ENCODE data around the gene AUTS2.

The AUTS2 gene

GRCh38 chr7:70529436-70529835, 931.2 kb downstream of the AUTS2 start:
- DNase-seq (ENCODE audit: low read depth, low spot score), result no peak
- ChIA-PET POLR2A (no interaction called here), CTCF (interaction anchor here (0.9 to 1.7 kb wide), 3 partner anchors 12 to 170 kb away, joined by 3 to 4 read pairs (median 3); no protein-coding TSS in a partner anchor)
- H3K4me3 ChIP-seq (ENCODE audit: low read depth, low read length), result no peak overlapping the region
- TF ChIP-seq, protein P1, sequence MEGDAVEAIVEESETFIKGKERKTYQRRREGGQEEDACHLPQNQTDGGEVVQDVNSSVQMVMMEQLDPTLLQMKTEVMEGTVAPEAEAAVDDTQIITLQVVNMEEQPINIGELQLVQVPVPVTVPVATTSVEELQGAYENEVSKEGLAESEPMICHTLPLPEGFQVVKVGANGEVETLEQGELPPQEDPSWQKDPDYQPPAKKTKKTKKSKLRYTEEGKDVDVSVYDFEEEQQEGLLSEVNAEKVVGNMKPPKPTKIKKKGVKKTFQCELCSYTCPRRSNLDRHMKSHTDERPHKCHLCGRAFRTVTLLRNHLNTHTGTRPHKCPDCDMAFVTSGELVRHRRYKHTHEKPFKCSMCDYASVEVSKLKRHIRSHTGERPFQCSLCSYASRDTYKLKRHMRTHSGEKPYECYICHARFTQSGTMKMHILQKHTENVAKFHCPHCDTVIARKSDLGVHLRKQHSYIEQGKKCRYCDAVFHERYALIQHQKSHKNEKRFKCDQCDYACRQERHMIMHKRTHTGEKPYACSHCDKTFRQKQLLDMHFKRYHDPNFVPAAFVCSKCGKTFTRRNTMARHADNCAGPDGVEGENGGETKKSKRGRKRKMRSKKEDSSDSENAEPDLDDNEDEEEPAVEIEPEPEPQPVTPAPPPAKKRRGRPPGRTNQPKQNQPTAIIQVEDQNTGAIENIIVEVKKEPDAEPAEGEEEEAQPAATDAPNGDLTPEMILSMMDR (IDR thresholded peaks at IDR 0.05; ENCODE audit: insufficient read depth, low read length, missing control alignments), result no peak

DNA sequence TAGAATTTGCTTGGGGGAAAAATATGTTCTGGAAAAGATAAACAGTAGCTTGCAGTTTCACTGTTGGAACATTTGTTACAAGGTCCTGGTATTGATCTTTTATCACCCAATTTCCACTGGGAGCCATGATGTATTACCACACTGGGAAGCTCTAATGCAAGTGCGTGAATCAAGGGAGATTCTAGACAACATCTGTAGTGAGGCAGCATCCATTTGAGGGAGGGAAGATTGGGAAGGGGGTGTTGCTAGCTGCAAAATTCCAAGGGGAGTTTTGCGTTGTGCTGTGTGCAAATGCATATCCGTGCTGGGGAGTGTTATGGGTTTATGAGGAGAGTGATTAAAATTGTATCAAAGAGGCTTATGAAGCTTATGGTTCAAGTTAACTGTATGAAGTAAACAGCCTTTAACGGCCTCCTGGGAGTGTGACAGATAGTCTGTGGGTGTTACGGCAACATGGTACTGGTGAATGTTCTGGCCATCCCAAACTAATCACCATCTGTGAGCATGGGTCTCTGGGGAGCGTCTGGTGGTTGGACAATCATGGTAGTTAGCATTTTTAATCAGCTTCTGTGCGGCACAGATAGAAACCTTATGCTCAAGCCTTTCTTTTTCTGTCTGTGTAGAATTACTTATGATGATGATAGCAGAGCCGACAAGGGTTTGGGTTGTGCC, 931.8 kb downstream of the AUTS2 start:
- no peak overlapping the region for H3K4me3 ChIP-seq (ENCODE audit: low read depth, low read length)
- ChIA-PET CTCF (interaction anchor here (0.9 to 1.7 kb wide), 3 partner anchors 12 to 169 kb away, joined by 3 to 4 read pairs (median 3); no protein-coding TSS in a partner anchor), POLR2A (no interaction called here)
- TF ChIP-seq, protein P1 (IDR thresholded peaks at IDR 0.05; ENCODE audit: insufficient read depth, low read length, missing control alignments), result no peak
- DNase-seq (ENCODE audit: low read depth, low spot score), result no peak

- POLR2A ChIA-PET, result no interaction called here
- no peak overlapping the region for H3K4me3 ChIP-seq (ENCODE audit: low read depth, low read length)
- DNase-seq (ENCODE audit: low read depth, low spot score), result no peak
- CTCF ChIA-PET, result no interaction called here
- TF ChIP-seq, protein P1 (IDR thresholded peaks at IDR 0.05; ENCODE audit: insufficient read depth, low read length, missing control alignments), result no peak
Observed at GRCh38 chr7:70533614-70534013, 935.3 kb downstream of the AUTS2 start.

DNA sequence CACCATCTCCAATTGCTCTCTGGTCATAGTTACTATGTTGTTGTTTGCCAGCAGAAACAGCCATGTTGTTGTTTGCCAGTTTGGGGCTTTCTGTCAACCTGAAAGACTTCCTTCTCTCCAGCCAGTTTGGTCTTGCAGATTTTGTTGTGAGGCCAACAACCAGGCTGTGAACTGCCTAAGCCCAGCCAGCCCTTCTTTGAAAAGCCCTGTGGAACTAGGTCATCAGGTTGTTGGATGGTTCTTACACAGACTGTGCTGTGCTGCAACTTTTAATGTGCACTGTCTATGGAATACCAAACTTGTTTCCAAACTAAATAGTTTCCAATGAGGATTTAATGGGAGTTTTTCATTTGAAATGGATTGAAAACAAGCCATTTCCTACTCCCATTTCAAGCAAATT, 940.9 kb downstream of the AUTS2 start:
- TF ChIP-seq, protein P1 (IDR thresholded peaks at IDR 0.05; ENCODE audit: insufficient read depth, low read length, missing control alignments), result no peak
- no peak overlapping the region for H3K4me3 ChIP-seq (ENCODE audit: low read depth, low read length)
- no peak for DNase-seq (ENCODE audit: low read depth, low spot score)
- ChIA-PET POLR2A (no interaction called here), CTCF (no interaction called here)

- ChIA-PET POLR2A (no interaction called here), CTCF (no interaction called here)
- TF ChIP-seq, protein P1 (IDR thresholded peaks at IDR 0.05; ENCODE audit: insufficient read depth, low read length, missing control alignments), result no peak
- H3K4me3 ChIP-seq (ENCODE audit: low read depth, low read length), result no peak overlapping the region
- DNase-seq (ENCODE audit: low read depth, low spot score), result no peak
Observed at GRCh38 chr7:70539617-70540016, 941.3 kb downstream of the AUTS2 start.

GRCh38 chr7:70540641-70541040, 942.4 kb downstream of the AUTS2 start:
- ChIA-PET CTCF (no interaction called here), POLR2A (no interaction called here)
- TF ChIP-seq, protein P1 (IDR thresholded peaks at IDR 0.05; ENCODE audit: insufficient read depth, low read length, missing control alignments), result no peak
- no peak overlapping the region for H3K4me3 ChIP-seq (ENCODE audit: low read depth, low read length)
- no peak for DNase-seq (ENCODE audit: low read depth, low spot score)
